ENCODE measurements around the gene APC2. TPM values are rescaled to one million over a fixed set of nuclear protein-coding genes. Genes with fewer than 3 reads are reported as not detected.
A peak's percentile ranks its signal among the peaks of the same experiment; 100 is the strongest.

Gene APC2
- total and polyA plus RNA-seq, 5 experiments from 2014 or later: 0.08 to 0.29 TPM; not detected in 3

GRCh38 chr19:1503089-1503924 lies 53.4 kb downstream of the APC2 start:
- ATAC-seq: peak in 1 of 2 donors; percentile 41
- Mint-ChIP-seq H3K4me1 (peaks cover 7 to 22% (median 11%) of the 10 kb centered on the region in 4 donors), H3K27ac (peak overlapping the region in 3 of 10 donors; percentile 22 to 75 (median 27)), H3K9me3 (no peaks in the 10 kb centered on the region), H3K27me3 (peaks cover 0 to 18% (median 2%) of the 10 kb centered on the region in 5 donors), H3K36me3 (peaks cover 0 to 2% (median 0%) of the 10 kb centered on the region in 3 donors), H3K4me3 (peak overlapping the region in 4 of 10 donors; percentile 4 to 66 (median 27))
- POLR2A ChIA-PET: interaction anchor here (0.7 kb wide), 1 partner anchor 14 kb away, joined by 3 read pairs; no protein-coding TSS in a partner anchor
- peak in 9 of 10 donors; percentile 29 to 65 (median 61) for DNase-seq

GRCh38 chr19:1503925-1504773 lies 54.2 kb downstream of the APC2 start:
- POLR2A ChIA-PET: interaction anchor here (0.6 kb wide), 1 partner anchor 419 kb away, joined by 4 read pairs; no protein-coding TSS in a partner anchor
- Mint-ChIP-seq H3K4me1 (peaks cover 7 to 26% (median 12%) of the 10 kb centered on the region in 4 donors), H3K4me3 (no peak overlapping the region), H3K36me3 (peaks cover 0 to 2% (median 0%) of the 10 kb centered on the region in 3 donors), H3K27ac (peak overlapping the region in 1 of 10 donors; percentile 43), H3K9me3 (no peaks in the 10 kb centered on the region), H3K27me3 (peaks cover 0 to 18% (median 2%) of the 10 kb centered on the region in 5 donors)
- ATAC-seq (no peak), DNase-seq (no peak)

GRCh38 chr19:1505012-1505411 lies 55.1 kb downstream of the APC2 start:
- peaks cover 10 to 30% (median 16%) of the 10 kb centered on the region in 4 donors for H3K4me1 Mint-ChIP-seq
- H3K27me3 Mint-ChIP-seq: peaks cover 0 to 19% (median 2%) of the 10 kb centered on the region in 5 donors
- DNase-seq: no peak
- H3K9me3 Mint-ChIP-seq: no peaks in the 10 kb centered on the region
- H3K36me3 Mint-ChIP-seq: peaks cover 0 to 2% (median 0%) of the 10 kb centered on the region in 3 donors
- H3K4me3 Mint-ChIP-seq: no peak overlapping the region
- POLR2A ChIA-PET: no interaction called here
- ATAC-seq: no peak
- no peak overlapping the region for H3K27ac Mint-ChIP-seq

- ATAC-seq (no peak), DNase-seq (no peak)
- no peaks in the 10 kb centered on the region for H3K9me3 Mint-ChIP-seq
- peak overlapping the region in 3 of 10 donors; percentile 34 to 45 (median 42) for H3K4me3 Mint-ChIP-seq
- H3K4me1 Mint-ChIP-seq: peaks cover 11 to 36% (median 20%) of the 10 kb centered on the region in 4 donors
- POLR2A ChIA-PET: interaction anchor here (0.9 kb wide), 1 partner anchor 15 kb away, joined by 3 read pairs; the partner anchor contains the start of gene REEP6
- H3K36me3 Mint-ChIP-seq: peaks cover 0 to 2% (median 0%) of the 10 kb centered on the region in 3 donors
- peaks cover 0 to 20% (median 2%) of the 10 kb centered on the region in 5 donors for H3K27me3 Mint-ChIP-seq
- H3K27ac Mint-ChIP-seq: peak overlapping the region in 6 of 10 donors; percentile 30 to 94 (median 68)
Observed at GRCh38 chr19:1505991-1506881, 56.3 kb downstream of the APC2 start.

- peaks cover 0 to 2% (median 0%) of the 10 kb centered on the region in 3 donors for H3K36me3 Mint-ChIP-seq
- H3K4me3 Mint-ChIP-seq: peak overlapping the region in 6 of 10 donors; percentile 6 to 91 (median 86)
- peaks cover 11 to 39% (median 21%) of the 10 kb centered on the region in 4 donors for H3K4me1 Mint-ChIP-seq
- ATAC-seq (no peak), DNase-seq (no peak)
- POLR2A ChIA-PET: no interaction called here
- peak overlapping the region in 9 of 10 donors; percentile 77 to 97 (median 96) for H3K27ac Mint-ChIP-seq
- peaks cover 0 to 20% (median 2%) of the 10 kb centered on the region in 5 donors for H3K27me3 Mint-ChIP-seq
- H3K9me3 Mint-ChIP-seq: no peaks in the 10 kb centered on the region
Observed at GRCh38 chr19:1507192-1507660, 57.3 kb downstream of the APC2 start.

- Mint-ChIP-seq H3K36me3 (peaks cover 0 to 2% (median 0%) of the 10 kb centered on the region in 3 donors), H3K4me1 (peaks cover 11 to 44% (median 23%) of the 10 kb centered on the region in 4 donors), H3K27ac (peak overlapping the region; percentile 77 to 97 (median 95)), H3K27me3 (peaks cover 0 to 20% (median 2%) of the 10 kb centered on the region in 5 donors), H3K4me3 (peak overlapping the region; percentile 78 to 93 (median 88)), H3K9me3 (no peaks in the 10 kb centered on the region)
- ATAC-seq (peak; percentile 90 to 95), DNase-seq (peak; percentile 86 to 97 (median 94))
- POLR2A ChIA-PET: no interaction called here
Observed at GRCh38 chr19:1507763-1508506, 58.0 kb downstream of the APC2 start.

- H3K4me1 Mint-ChIP-seq: peaks cover 10 to 39% (median 22%) of the 10 kb centered on the region in 4 donors
- peak overlapping the region in 9 of 10 donors; percentile 13 to 93 (median 56) for H3K4me3 Mint-ChIP-seq
- peak overlapping the region in 4 of 10 donors; percentile 29 to 79 (median 64) for H3K27ac Mint-ChIP-seq
- H3K36me3 Mint-ChIP-seq: peaks cover 0 to 2% (median 0%) of the 10 kb centered on the region in 3 donors
- no peak for DNase-seq
- H3K9me3 Mint-ChIP-seq: no peaks in the 10 kb centered on the region
- peaks cover 0 to 20% (median 2%) of the 10 kb centered on the region in 5 donors for H3K27me3 Mint-ChIP-seq
- no peak for ATAC-seq
- POLR2A ChIA-PET: no interaction called here
Observed at GRCh38 chr19:1508507-1508856, 58.6 kb downstream of the APC2 start.

GRCh38 chr19:1509602-1510441 lies 59.9 kb downstream of the APC2 start:
- Mint-ChIP-seq H3K4me1 (peaks cover 11 to 37% (median 20%) of the 10 kb centered on the region in 4 donors), H3K36me3 (no peaks in the 10 kb centered on the region), H3K27ac (peak overlapping the region in 3 of 10 donors; percentile 60 to 88 (median 65)), H3K27me3 (peaks cover 0 to 16% (median 7%) of the 10 kb centered on the region in 5 donors), H3K9me3 (no peaks in the 10 kb centered on the region), H3K4me3 (peak overlapping the region in 4 of 10 donors; percentile 0 to 55 (median 31))
- POLR2A ChIA-PET: no interaction called here
- no peak for ATAC-seq
- DNase-seq: no peak

- Mint-ChIP-seq H3K27ac (no peak overlapping the region), H3K36me3 (no peaks in the 10 kb centered on the region), H3K4me3 (peak overlapping the region in 1 of 10 donors; percentile 36), H3K9me3 (no peaks in the 10 kb centered on the region), H3K27me3 (peaks cover 0 to 14% (median 5%) of the 10 kb centered on the region in 5 donors), H3K4me1 (peaks cover 11 to 35% (median 20%) of the 10 kb centered on the region in 4 donors)
- DNase-seq (no peak), ATAC-seq (no peak)
- POLR2A ChIA-PET: no interaction called here
Observed at GRCh38 chr19:1510442-1510806, 60.5 kb downstream of the APC2 start.

GRCh38 chr19:1510807-1511206 lies 60.9 kb downstream of the APC2 start:
- H3K4me3 Mint-ChIP-seq: peak overlapping the region in 5 of 10 donors; percentile 11 to 59 (median 24)
- ATAC-seq: no peak

More at GRCh38 chr19:1510807-1511206, 60.9 kb downstream of the APC2 start:
- H3K27me3 Mint-ChIP-seq: peaks cover 0 to 10% (median 2%) of the 10 kb centered on the region in 5 donors
- POLR2A ChIA-PET: no interaction called here
- no peaks in the 10 kb centered on the region for H3K9me3 Mint-ChIP-seq
- H3K36me3 Mint-ChIP-seq: no peaks in the 10 kb centered on the region
- no peak for DNase-seq
- peak overlapping the region in 2 of 10 donors; percentile 63 to 67 for H3K27ac Mint-ChIP-seq
- peaks cover 11 to 34% (median 20%) of the 10 kb centered on the region in 4 donors for H3K4me1 Mint-ChIP-seq

Data from naive thymus-derived CD8-positive, alpha-beta T cell (primary cell).